HG03045 (cell line): Measurements from ENCODE around the gene PTPRD.
"Not testable (repeated sequence)": the region's sequence is repeated elsewhere in the genome, so short reads cannot be mapped to it uniquely, and the experiment has no call there.

Experiments
- ATAC-seq: cut with Tn5 transposase; IDR thresholded peaks from one replicate; pipeline ENCODE4 v1.9.1; 2021; ENCODE audit warnings: mild to moderate bottlenecking, moderate library complexity; ENCODE audit not compliant: unreplicated experiment

The PTPRD gene

GRCh38 chr9:8961186-8961851 lies 1651.5 kb downstream of the PTPRD start:
- ATAC-seq = no peak

GRCh38 chr9:8960254-8960653 lies 1652.5 kb downstream of the PTPRD start:
- ATAC-seq = no peak

- no peak for ATAC-seq
Observed at GRCh38 chr9:8958358-8958757, 1654.4 kb downstream of the PTPRD start.

GRCh38 chr9:8955315-8955714 lies 1657.5 kb downstream of the PTPRD start:
- ATAC-seq = no peak

- ATAC-seq = no peak
Observed at GRCh38 chr9:8946461-8946860, 1666.3 kb downstream of the PTPRD start.

GRCh38 chr9:8943392-8943791 lies 1669.4 kb downstream of the PTPRD start:
- ATAC-seq = no peak

- no peak for ATAC-seq
Observed at GRCh38 chr9:8940650-8941049, 1672.2 kb downstream of the PTPRD start.

GRCh38 chr9:8926461-8926860 lies 1686.3 kb downstream of the PTPRD start:
- no peak for ATAC-seq

- no peak for ATAC-seq
Observed at GRCh38 chr9:8924562-8924961, 1688.2 kb downstream of the PTPRD start.

- not testable (repeated sequence) for ATAC-seq
Observed at GRCh38 chr9:8920478-8921183, 1692.2 kb downstream of the PTPRD start.

GRCh38 chr9:8917956-8918739 lies 1694.7 kb downstream of the PTPRD start:
- no peak for ATAC-seq

- no peak for ATAC-seq
Observed at GRCh38 chr9:8916771-8917170, 1696.0 kb downstream of the PTPRD start.

GRCh38 chr9:8907868-8908267 lies 1704.9 kb downstream of the PTPRD start:
- ATAC-seq = no peak

- ATAC-seq = no peak
Observed at GRCh38 chr9:8905731-8906130, 1707.1 kb downstream of the PTPRD start.

- ATAC-seq = no peak
Observed at GRCh38 chr9:8904771-8905515, 1707.9 kb downstream of the PTPRD start.

- no peak for ATAC-seq
Observed at GRCh38 chr9:8903077-8903476, 1709.7 kb downstream of the PTPRD start.

GRCh38 chr9:8901146-8901545 lies 1711.7 kb downstream of the PTPRD start:
- no peak for ATAC-seq

GRCh38 chr9:8899511-8899910 lies 1713.3 kb downstream of the PTPRD start:
- ATAC-seq = no peak

- no peak for ATAC-seq
Observed at GRCh38 chr9:8895861-8896224, 1717.0 kb downstream of the PTPRD start.

GRCh38 chr9:8895106-8895860 lies 1717.5 kb downstream of the PTPRD start:
- no peak for ATAC-seq
